GM18526 (cell line): ENCODE data around the gene STARD10.

Source experiments
- POLR2A ChIP-seq: IDR thresholded peaks from 3 replicates; pipeline ENCODE4 v1.6.1; 2011; ENCODE audit not compliant: insufficient read length; ENCODE audit errors: extremely low read depth

The STARD10 gene

DNA sequence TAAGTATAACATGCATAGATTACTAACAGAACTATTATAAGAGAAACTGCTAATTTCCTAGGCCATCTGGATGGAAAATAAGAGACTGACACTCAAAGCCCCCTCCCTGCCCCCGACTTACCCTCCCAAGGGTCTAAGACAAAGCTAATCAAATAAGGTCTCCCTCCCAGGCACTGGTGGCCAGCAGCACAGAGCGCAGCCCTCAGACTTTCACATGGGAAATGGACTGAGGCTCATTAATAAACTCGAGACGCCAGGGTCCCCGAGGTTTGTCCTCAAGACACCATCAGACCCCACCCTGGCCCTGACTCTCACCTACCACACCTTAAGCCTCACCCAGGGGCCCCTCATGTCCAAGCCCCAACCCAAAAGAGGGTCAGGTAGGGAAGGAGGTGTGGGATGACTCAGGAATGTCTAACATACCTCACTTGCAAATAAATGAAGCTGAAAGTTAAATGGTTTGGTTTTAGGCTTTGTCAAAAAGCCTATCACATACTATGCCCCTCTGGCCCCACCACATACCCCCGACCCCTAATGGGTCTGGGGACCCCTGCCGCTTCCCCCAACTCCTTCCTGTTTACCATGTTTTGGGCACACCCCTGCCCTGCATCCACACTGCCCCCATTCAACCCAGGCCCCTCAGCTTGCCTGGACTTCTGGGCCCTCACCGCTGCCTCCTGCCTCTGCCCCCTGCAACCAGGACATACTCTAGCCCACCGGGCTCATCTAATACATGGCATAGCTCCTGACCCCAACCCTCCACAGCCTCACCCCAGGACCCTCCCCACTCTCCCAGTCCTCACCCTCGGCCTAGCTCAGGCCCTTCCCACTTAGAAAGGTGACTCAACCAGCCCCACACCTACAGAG is 53.1 kb downstream of the STARD10 start:
- no peak for TF ChIP-seq POLR2A

GRCh38 chr11:72740060-72740424 is 53.8 kb downstream of the STARD10 start:
- no peak for TF ChIP-seq POLR2A

GRCh38 chr11:72739240-72740059 is 54.4 kb downstream of the STARD10 start:
- no peak for TF ChIP-seq POLR2A

- TF ChIP-seq POLR2A = peak; percentile 66
These were observed 55.4 kb downstream of the STARD10 start for GRCh38 chr11:72738199-72739141.

- no peak for TF ChIP-seq POLR2A
These were observed 56.5 kb downstream of the STARD10 start for GRCh38 chr11:72737336-72737735.

- no peak for TF ChIP-seq POLR2A
These were observed 57.3 kb downstream of the STARD10 start for GRCh38 chr11:72736452-72737069.

GRCh38 chr11:72735495-72736027 is 58.3 kb downstream of the STARD10 start:
- no peak for TF ChIP-seq POLR2A

DNA sequence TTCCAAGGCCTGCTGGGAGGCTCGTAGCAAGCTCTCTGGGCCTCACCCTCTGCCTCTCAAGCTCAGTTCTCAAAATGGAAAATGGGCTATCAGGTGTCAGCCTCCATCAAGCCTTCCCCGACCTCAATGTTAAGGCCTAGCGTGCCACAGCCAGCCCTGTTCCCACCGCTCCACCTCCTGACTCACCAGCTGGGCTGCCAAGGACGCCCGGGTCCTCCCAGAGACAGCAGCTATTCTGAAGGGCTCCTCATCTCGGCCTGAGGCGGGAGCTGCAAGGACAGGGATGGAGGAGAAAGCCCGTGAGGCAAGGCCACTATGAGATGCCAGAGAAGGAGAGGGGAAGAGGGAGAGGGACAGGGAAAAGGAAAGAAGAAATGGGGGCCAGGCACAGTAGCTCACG is 61.5 kb downstream of the STARD10 start:
- no peak for TF ChIP-seq POLR2A

DNA sequence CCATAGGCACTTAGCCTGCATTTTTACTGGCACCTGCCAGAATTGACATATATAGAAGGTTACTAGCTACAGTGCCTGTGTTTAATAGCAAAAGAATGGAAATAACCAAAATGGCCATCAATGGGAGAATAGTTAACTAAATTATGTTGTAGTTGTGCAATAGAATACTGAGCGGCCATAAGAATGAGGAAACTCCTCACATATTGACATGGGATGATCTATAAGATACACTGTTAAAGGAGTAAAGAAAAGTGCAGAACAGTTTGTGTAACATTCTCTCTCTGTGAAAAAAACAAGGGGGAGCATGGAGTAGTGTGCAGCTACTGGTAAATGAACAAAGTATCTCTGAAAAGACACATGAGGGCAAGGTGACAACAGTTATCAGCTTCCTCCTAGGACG is 63.1 kb downstream of the STARD10 start:
- TF ChIP-seq POLR2A = no peak

DNA sequence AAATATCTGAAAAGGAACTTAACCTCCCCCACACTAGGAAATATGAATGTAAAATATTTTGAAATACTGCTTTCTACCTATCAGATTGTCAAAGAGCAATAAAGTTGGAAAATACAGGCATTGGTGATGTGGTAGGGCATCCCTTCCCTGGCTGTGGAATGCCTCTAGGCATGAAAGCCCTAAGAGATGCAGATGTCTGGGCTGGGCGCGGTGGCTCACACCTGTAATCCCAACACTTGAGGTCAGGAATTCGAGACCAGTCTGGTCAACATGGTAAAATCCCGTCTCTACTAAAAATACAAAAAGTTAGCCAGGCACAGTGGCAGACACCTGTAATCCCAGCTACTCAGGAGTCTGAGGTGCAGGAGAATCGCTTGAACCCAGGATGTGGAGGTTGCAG is 63.6 kb downstream of the STARD10 start:
- TF ChIP-seq POLR2A = no peak

DNA sequence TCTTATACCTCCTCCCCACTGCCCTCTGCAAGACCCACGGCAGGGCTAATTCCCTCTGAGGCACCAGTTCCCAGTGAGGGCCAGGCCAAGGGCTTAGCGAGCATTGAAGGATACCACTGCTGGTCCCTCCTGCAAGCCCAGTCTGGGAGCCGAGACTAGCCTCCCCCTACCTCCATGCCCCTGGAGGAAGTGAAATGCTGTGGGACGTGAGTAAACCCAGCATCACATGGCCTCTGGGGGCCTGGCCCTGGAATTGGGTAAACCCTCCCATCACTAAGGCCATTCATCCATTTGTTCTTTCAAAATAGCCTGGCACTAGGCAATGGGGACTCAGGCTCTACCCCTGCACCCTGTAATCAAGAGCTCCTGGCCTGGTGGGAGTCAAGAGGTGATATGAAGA is 66.3 kb downstream of the STARD10 start:
- TF ChIP-seq POLR2A = no peak

GRCh38 chr11:72726266-72727220 is 67.3 kb downstream of the STARD10 start:
- TF ChIP-seq POLR2A = no peak

DNA sequence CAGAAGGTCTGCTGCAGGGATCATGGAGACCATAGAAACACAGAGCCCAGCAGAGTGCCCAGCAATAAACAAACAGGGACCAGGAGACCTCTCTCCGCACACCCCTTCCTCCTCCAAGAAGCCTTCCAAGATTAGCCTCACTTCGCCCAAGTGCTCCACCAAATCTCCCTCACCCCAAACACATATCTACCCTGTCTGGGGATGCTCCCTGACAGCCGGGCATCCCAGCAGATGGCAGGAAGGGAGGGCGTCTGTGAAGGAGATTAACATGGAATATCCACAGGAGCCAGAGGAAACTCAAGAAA is 68.2 kb downstream of the STARD10 start:
- TF ChIP-seq POLR2A = no peak
